Mesendoderm (in vitro differentiated cells): ENCODE results near the gene TMEM151B.

Experiments used
- DNase-seq: peaks from one replicate; pipeline ENCODE4 v3.0.0; 2013
- H2AK5ac ChIP-seq: 2 replicates; pipeline ENCODE4 v1.6.1; 2013; ENCODE audit warnings: low read length, inconsistent platforms
- H2BK120ac ChIP-seq: 2 replicates; pipeline ENCODE4 v1.6.1; 2013; ENCODE audit warnings: low read depth, mild to moderate bottlenecking, low read length, moderate library complexity, mixed read lengths
- H2BK15ac ChIP-seq: replicated peaks from 2 replicates; pipeline ENCODE4 v1.6.1; 2013; ENCODE audit warnings: low read depth, mild to moderate bottlenecking, moderate library complexity
- H2BK5ac ChIP-seq: 2 replicates; pipeline ENCODE4 v1.6.1; 2013; ENCODE audit warnings: low read length, inconsistent platforms
- H3K18ac ChIP-seq: 2 replicates; pipeline ENCODE4 v1.6.1; 2013; ENCODE audit warnings: mild to moderate bottlenecking, low read length, mixed read lengths
- H3K23ac ChIP-seq: one replicate; pipeline ENCODE4 v1.6.1; 2013; ENCODE audit warnings: low read length
- H3K27ac ChIP-seq: 2 replicates; pipeline ENCODE4 v1.5.1; 2013; ENCODE audit warnings: low read depth, mild to moderate bottlenecking, inconsistent platforms, low read length, moderate library complexity
- H3K27me3 ChIP-seq: 2 replicates; pipeline ENCODE4 v1.6.1; 2013; ENCODE audit warnings: low read length, control low read depth, mild to moderate bottlenecking, inconsistent platforms; ENCODE audit not compliant: insufficient read depth, poor library complexity
- H3K36me3 ChIP-seq: 2 replicates; pipeline ENCODE4 v1.6.1; 2013; ENCODE audit warnings: low read length, inconsistent platforms; ENCODE audit not compliant: control insufficient read depth, insufficient read depth
- H3K4ac ChIP-seq: one replicate; pipeline ENCODE4 v1.6.1; 2013; ENCODE audit warnings: low read depth, mild to moderate bottlenecking, low read length, moderate library complexity
- H3K4me1 ChIP-seq: 2 replicates; pipeline ENCODE4 v1.6.1; 2013; ENCODE audit warnings: low read depth, low read length, inconsistent platforms; ENCODE audit not compliant: control insufficient read depth
- H3K4me2 ChIP-seq: 2 replicates; pipeline ENCODE4 v1.6.1; 2013; ENCODE audit warnings: low read length
- H3K4me3 ChIP-seq: 2 replicates; pipeline ENCODE4 v1.5.1; 2013; ENCODE audit warnings: mild to moderate bottlenecking, low read length
- H3K56ac ChIP-seq: one replicate; pipeline ENCODE4 v1.6.1; 2013; ENCODE audit warnings: low read length
- H3K79me1 ChIP-seq: 2 replicates; pipeline ENCODE4 v1.6.1; 2013; ENCODE audit warnings: low read length, inconsistent platforms
- H3K79me2 ChIP-seq: 2 replicates; pipeline ENCODE4 v1.6.1; 2013; ENCODE audit warnings: mild to moderate bottlenecking, low read length; ENCODE audit not compliant: control insufficient read depth, insufficient read depth
- H3K9ac ChIP-seq: 2 replicates; pipeline ENCODE4 v1.6.1; 2013; ENCODE audit warnings: low read length, inconsistent platforms
- H4K5ac ChIP-seq: one replicate; pipeline ENCODE4 v1.6.1; 2013; ENCODE audit warnings: low read length
- H4K8ac ChIP-seq: one replicate; pipeline ENCODE4 v1.6.1; 2013; ENCODE audit warnings: low read depth, mild to moderate bottlenecking, control low read depth, low read length, moderate library complexity
- WGBS: extraction: QIAGEN DNeasy Blood & Tissue Kit; methylation state at CpG from one replicate; pipeline ENCODE4 v1.1.7; 2013; ENCODE audit warnings: low lambda C conversion rate, missing lambda C conversion rate; ENCODE audit not compliant: insufficient coverage; ENCODE audit errors: extremely low coverage; 5-methylcytosine and 5-hydroxymethylcytosine counted together

TMEM151B gene

DNA sequence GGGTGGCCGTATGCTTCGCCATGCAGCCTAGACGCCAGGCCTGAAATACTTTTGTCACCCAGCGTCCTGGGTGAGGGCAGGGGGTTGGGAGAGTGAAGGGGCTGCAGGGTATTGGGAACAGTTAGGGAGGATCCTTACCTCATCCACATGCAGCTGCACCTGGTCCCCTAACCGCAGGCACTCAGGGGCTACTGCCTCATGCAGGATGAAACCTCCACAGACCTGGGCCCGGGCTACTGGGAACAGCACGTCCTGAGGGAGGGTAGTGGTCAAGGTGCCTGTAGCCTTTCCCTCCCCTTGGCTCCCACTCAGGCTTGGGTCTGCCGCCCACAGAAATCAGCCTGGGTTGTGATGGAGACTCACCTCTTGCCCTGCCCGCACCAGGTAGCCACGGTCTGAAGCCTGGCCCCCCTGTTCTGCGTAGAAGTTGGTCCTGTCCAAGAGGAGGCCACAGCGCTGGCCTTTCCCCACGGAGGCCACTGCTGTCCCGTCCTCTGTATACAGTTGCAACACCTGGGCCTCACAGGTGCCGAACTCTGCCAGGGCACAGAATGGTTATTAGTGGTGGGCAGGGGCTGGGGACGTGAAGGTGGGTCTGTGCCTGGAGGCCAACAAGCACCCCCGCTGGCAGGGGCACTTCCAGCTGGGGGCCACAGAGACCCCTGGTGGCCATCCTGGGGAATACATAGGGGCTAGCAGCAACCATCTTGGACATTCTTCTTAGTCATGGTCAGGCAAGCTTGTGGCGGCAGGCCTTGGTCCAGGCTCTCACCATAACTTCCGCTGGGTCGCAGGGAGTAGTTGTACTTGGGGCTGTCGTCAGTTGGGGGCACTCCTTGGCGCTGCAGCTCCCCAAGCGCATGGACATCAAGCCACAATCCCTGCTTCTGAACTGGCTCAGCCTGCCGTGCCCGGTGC is 34.3 kb downstream of the TMEM151B start:
- H3K18ac ChIP-seq: no peak overlapping the region
- H3K4ac ChIP-seq: no peak overlapping the region
- no peak overlapping the region for H2BK120ac ChIP-seq
- no peaks in the 10 kb centered on the region for H3K79me1 ChIP-seq
- no peaks in the 10 kb centered on the region for H3K79me2 ChIP-seq
- no peak overlapping the region for H2AK5ac ChIP-seq
- no peak overlapping the region for H4K8ac ChIP-seq
- no peak overlapping the region for H3K27ac ChIP-seq
- no peak overlapping the region for H3K23ac ChIP-seq
- H3K4me1 ChIP-seq: peaks cover 2% of the 10 kb centered on the region
- H3K56ac ChIP-seq: peak overlapping the region; percentile 12
- peaks cover 24% of the 10 kb centered on the region for H3K36me3 ChIP-seq
- no peaks in the 10 kb centered on the region for H3K27me3 ChIP-seq
- no peak overlapping the region for H2BK5ac ChIP-seq
- H2BK15ac ChIP-seq: no peak overlapping the region
- WGBS: no CpG with 5 or more reads among the region's 25 CpGs
- DNase-seq: peak; percentile 70
- H3K4me3 ChIP-seq: no peak overlapping the region
- no peak overlapping the region for H3K9ac ChIP-seq
- H4K5ac ChIP-seq: no peak overlapping the region
- no peak overlapping the region for H3K4me2 ChIP-seq

DNA sequence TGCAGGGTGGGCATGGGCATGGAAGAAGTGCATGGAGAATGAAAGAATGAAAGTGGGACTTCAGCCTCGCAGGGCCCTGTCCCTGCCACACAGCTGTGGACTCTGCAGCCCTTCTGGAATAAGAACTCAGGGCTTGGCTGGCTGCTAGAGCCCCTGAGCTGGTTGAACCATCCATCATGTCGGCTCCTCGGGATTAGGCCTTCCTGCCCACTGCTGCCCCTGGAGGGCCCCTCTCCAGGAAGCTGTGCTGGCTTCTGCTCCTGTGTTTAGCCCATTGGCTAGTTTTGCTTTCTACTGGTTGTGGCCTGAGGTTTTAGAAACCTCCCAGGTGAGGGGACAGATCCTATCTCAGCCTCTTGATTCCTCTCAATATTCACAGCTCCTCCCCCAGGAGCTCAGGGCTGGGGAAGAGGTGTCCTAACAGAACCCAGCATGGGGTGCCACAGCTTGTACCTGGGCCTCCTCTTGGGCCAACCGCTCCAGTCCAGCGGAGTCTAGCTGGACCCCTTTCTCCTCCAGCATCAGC is 35.0 kb downstream of the TMEM151B start:
- no CpG with 5 or more reads among the region's 5 CpGs for WGBS
- H3K36me3 ChIP-seq: peaks cover 26% of the 10 kb centered on the region

DNA sequence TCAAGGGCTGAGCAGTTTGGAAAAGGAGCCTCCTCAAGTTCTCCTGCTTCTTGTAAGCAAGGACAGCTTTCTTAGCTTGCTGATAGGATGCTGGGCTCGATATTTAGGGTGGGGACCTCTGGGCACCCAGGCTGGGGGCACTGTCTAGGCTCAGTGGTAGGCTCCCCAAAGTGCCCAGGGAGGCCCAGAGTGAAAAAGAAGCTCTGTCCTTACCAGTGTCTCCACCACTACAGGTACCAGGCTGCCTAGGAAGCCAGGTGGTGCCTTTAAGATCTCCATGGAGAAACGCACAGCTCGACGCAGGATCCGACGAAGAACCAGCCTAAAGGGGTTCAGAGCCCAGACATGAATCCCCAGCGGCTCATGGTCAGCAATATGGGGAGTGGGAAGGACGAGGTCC is 36.5 kb downstream of the TMEM151B start:
- H3K27ac ChIP-seq: no peak overlapping the region
- no peak overlapping the region for H4K8ac ChIP-seq
- no peak overlapping the region for H3K18ac ChIP-seq
- H3K4me3 ChIP-seq: no peak overlapping the region
- no peak for DNase-seq
- H2BK15ac ChIP-seq: no peak overlapping the region
- H3K9ac ChIP-seq: no peak overlapping the region
- no peaks in the 10 kb centered on the region for H3K27me3 ChIP-seq
- H3K79me1 ChIP-seq: peaks cover 3% of the 10 kb centered on the region
- H3K36me3 ChIP-seq: peaks cover 22% of the 10 kb centered on the region
- peaks cover 2% of the 10 kb centered on the region for H3K4me1 ChIP-seq
- no peak overlapping the region for H3K23ac ChIP-seq
- no peak overlapping the region for H3K4me2 ChIP-seq
- no peak overlapping the region for H4K5ac ChIP-seq
- no peak overlapping the region for H2BK120ac ChIP-seq
- no CpG with 5 or more reads among the region's 8 CpGs for WGBS
- no peak overlapping the region for H3K56ac ChIP-seq
- H2AK5ac ChIP-seq: no peak overlapping the region
- H2BK5ac ChIP-seq: no peak overlapping the region
- H3K4ac ChIP-seq: no peak overlapping the region
- H3K79me2 ChIP-seq: no peaks in the 10 kb centered on the region

More for the DNA sequence above, 35.0 kb downstream of the TMEM151B start:
- no peak overlapping the region for H3K23ac ChIP-seq
- H3K9ac ChIP-seq: no peak overlapping the region
- H3K18ac ChIP-seq: no peak overlapping the region
- H2AK5ac ChIP-seq: no peak overlapping the region
- no peak overlapping the region for H2BK15ac ChIP-seq
- no peaks in the 10 kb centered on the region for H3K79me2 ChIP-seq
- no peak overlapping the region for H3K4me2 ChIP-seq
- H3K56ac ChIP-seq: peak overlapping the region; percentile 12
- DNase-seq: peak; percentile 64
- H2BK5ac ChIP-seq: no peak overlapping the region
- H4K8ac ChIP-seq: no peak overlapping the region
- no peak overlapping the region for H2BK120ac ChIP-seq
- H3K27me3 ChIP-seq: no peaks in the 10 kb centered on the region
- H3K79me1 ChIP-seq: no peaks in the 10 kb centered on the region
- H3K4me1 ChIP-seq: peaks cover 2% of the 10 kb centered on the region
- no peak overlapping the region for H4K5ac ChIP-seq
- H3K27ac ChIP-seq: no peak overlapping the region
- H3K4me3 ChIP-seq: no peak overlapping the region
- H3K4ac ChIP-seq: no peak overlapping the region

DNA sequence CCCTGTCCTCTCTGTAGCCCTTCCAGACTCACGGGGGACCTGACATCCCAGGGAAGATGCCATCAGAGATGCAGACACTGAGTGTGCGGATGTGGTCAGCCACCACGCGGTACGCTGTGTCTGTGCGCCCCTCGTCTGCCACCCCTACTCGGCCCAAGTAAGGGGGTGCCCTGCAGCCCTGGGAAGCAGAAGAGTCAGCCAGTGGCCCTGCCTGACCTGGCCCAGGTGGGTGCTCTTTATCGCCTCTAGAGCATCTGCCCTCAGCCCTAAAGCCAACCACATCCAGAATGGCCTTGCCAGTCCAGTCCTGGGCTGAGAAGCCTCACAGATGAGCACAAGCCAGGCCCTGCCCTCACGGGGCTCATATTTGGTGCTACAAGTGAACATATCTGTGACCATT is 37.0 kb downstream of the TMEM151B start:
- H3K23ac ChIP-seq: no peak overlapping the region
- no peak overlapping the region for H3K18ac ChIP-seq
- peaks cover 2% of the 10 kb centered on the region for H3K4me1 ChIP-seq
- H3K56ac ChIP-seq: no peak overlapping the region
- no peak overlapping the region for H3K27ac ChIP-seq
- H2AK5ac ChIP-seq: no peak overlapping the region
- no peak overlapping the region for H3K4me2 ChIP-seq
- no peak for DNase-seq
- H4K5ac ChIP-seq: no peak overlapping the region
- H4K8ac ChIP-seq: no peak overlapping the region
- H3K27me3 ChIP-seq: no peaks in the 10 kb centered on the region
- H2BK120ac ChIP-seq: no peak overlapping the region
- peaks cover 19% of the 10 kb centered on the region for H3K36me3 ChIP-seq
- no CpG with 5 or more reads among the region's 10 CpGs for WGBS
- H3K79me2 ChIP-seq: peaks cover 2% of the 10 kb centered on the region
- H2BK15ac ChIP-seq: no peak overlapping the region
- no peak overlapping the region for H3K9ac ChIP-seq
- no peak overlapping the region for H3K4me3 ChIP-seq
- no peak overlapping the region for H3K4ac ChIP-seq
- H2BK5ac ChIP-seq: no peak overlapping the region
- H3K79me1 ChIP-seq: peaks cover 6% of the 10 kb centered on the region

DNA sequence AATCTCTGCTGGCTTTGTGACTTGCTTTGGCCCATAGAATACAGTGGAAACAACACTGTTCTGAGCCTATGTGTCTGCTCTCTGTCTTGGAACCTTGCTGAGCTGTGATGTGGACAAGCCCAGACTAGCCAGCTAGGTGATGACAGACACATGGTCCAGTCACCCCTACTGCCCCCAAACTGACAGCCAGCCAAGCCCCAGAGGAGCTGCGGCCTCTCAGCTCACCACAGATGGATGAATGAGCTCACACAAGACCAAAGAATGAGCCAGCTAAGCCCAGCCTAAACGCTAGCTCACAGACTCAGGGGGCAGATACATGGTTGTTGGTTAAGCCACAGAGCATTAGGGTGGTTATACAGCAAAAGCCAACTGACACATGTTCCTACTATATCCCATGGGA is 38.8 kb downstream of the TMEM151B start:
- DNase-seq: no peak
- no peak overlapping the region for H3K18ac ChIP-seq
- no peak overlapping the region for H3K27ac ChIP-seq

More for the DNA sequence above, 38.8 kb downstream of the TMEM151B start:
- no peaks in the 10 kb centered on the region for H3K27me3 ChIP-seq
- no peak overlapping the region for H3K23ac ChIP-seq
- peaks cover 7% of the 10 kb centered on the region for H3K79me2 ChIP-seq
- no peak overlapping the region for H3K4me2 ChIP-seq
- no peak overlapping the region for H4K8ac ChIP-seq
- WGBS: no CpG with 5 or more reads among the region's 2 CpGs
- H2AK5ac ChIP-seq: no peak overlapping the region
- peaks cover 8% of the 10 kb centered on the region for H3K79me1 ChIP-seq
- no peak overlapping the region for H2BK15ac ChIP-seq
- H2BK120ac ChIP-seq: no peak overlapping the region
- no peak overlapping the region for H3K56ac ChIP-seq
- H4K5ac ChIP-seq: no peak overlapping the region
- H3K4me1 ChIP-seq: peaks cover 2% of the 10 kb centered on the region
- H3K4me3 ChIP-seq: no peak overlapping the region
- peaks cover 8% of the 10 kb centered on the region for H3K36me3 ChIP-seq
- H3K4ac ChIP-seq: no peak overlapping the region
- H2BK5ac ChIP-seq: no peak overlapping the region
- H3K9ac ChIP-seq: no peak overlapping the region
